GM23338 (cell line): ENCODE measurements around the gene POLE. TPM values are rescaled to one million over a fixed set of nuclear protein-coding genes. Genes with fewer than 3 reads are reported as not detected.
A peak's percentile ranks its signal among the peaks of the same experiment; 100 is the strongest.

Experiments used
- ATAC-seq: fragments of 200-7000 bp; cut with Tn5 transposase; 3 replicates; pipeline ENCODE4 v1.9.1; 2020
- DNase-seq: peaks from one replicate; pipeline ENCODE4 v3.0.0-alpha.2; 2015; ENCODE audit warnings: low spot score
- H2AFZ ChIP-seq: fragments of 200-600 bp; sonication (generic); 2 replicates; pipeline ENCODE4 v1.8.0; 2016; ENCODE audit warnings: antibody characterized with exemption, mild to moderate bottlenecking, moderate library complexity
- H3F3A ChIP-seq: fragments of 200-600 bp; sonication (generic); replicated peaks from 2 replicates; pipeline ENCODE4 v1.8.0; 2017; ENCODE audit warnings: antibody characterized with exemption, mixed run types, low read depth
- H3K27ac ChIP-seq: fragments of 200-600 bp; sonication (generic); 2 replicates; pipeline ENCODE4 v1.6.1; 2016; ENCODE audit warnings: low read depth
- H3K27me3 ChIP-seq: fragments of 200-600 bp; sonication (generic); 2 replicates; pipeline ENCODE4 v1.8.0; 2016; ENCODE audit warnings: mild to moderate bottlenecking, mixed run types, moderate library complexity; ENCODE audit not compliant: insufficient read depth
- H3K36me3 ChIP-seq: fragments of 200-600 bp; sonication (generic); 2 replicates; pipeline ENCODE4 v1.8.0; 2016; ENCODE audit warnings: mild to moderate bottlenecking; ENCODE audit not compliant: insufficient read depth
- H3K4me1 ChIP-seq: fragments of 200-600 bp; sonication (generic); 2 replicates; pipeline ENCODE4 v1.8.0; 2016; ENCODE audit warnings: mild to moderate bottlenecking, moderate library complexity; ENCODE audit not compliant: insufficient read depth
- H3K4me2 ChIP-seq: fragments of 200-600 bp; sonication (generic); 2 replicates; pipeline ENCODE4 v1.7.1; 2017; ENCODE audit warnings: mixed run types
- H3K4me3 ChIP-seq: fragments of 200-600 bp; sonication (generic); 2 replicates; pipeline ENCODE4 v1.6.1; 2016; ENCODE audit warnings: mixed run types
- H3K79me2 ChIP-seq: fragments of 200-600 bp; sonication (generic); replicated peaks from 2 replicates; pipeline ENCODE4 v1.8.0; 2017; ENCODE audit warnings: mild to moderate bottlenecking; ENCODE audit not compliant: insufficient read depth
- H3K9me2 ChIP-seq: fragments of 200-600 bp; sonication (generic); 2 replicates; pipeline ENCODE4 v1.8.0; 2017; ENCODE audit not compliant: insufficient read depth
- H4K20me1 ChIP-seq: fragments of 200-600 bp; sonication (generic); replicated peaks from 2 replicates; pipeline ENCODE4 v1.8.0; 2017; ENCODE audit warnings: mild to moderate bottlenecking; ENCODE audit not compliant: insufficient read depth
- H3K27ac Mint-ChIP-seq: 2 replicates; pipeline ENCODE4 v1.8.0; 2020; ENCODE audit warnings: inconsistent platforms, mild to moderate bottlenecking, moderate library complexity, mixed read lengths
- H3K27me3 Mint-ChIP-seq: 3 replicates; pipeline ENCODE4 v1.8.0; 2022; ENCODE audit warnings: low read depth, mild to moderate bottlenecking, moderate library complexity, mixed read lengths, inconsistent platforms; ENCODE audit not compliant: insufficient read depth, poor library complexity
- H3K36me3 Mint-ChIP-seq: 3 replicates; pipeline ENCODE4 v1.8.0; 2021; ENCODE audit warnings: low read depth, mild to moderate bottlenecking, inconsistent platforms, moderate library complexity, mixed read lengths
- H3K4me1 Mint-ChIP-seq: 3 replicates; pipeline ENCODE4 v1.8.0; 2020; ENCODE audit warnings: mild to moderate bottlenecking, inconsistent platforms, mixed read lengths
- H3K4me3 Mint-ChIP-seq: 3 replicates; pipeline ENCODE4 v1.8.0; 2021; ENCODE audit warnings: moderate library complexity, mild to moderate bottlenecking, inconsistent platforms, mixed read lengths
- H3K9me3 Mint-ChIP-seq: 3 replicates; pipeline ENCODE4 v1.8.0; 2020; ENCODE audit warnings: moderate library complexity, mild to moderate bottlenecking, inconsistent platforms, mixed read lengths
- EZH2phosphoT487 ChIP-seq: fragments of 200-600 bp; sonication (generic); IDR thresholded peaks from one replicate; pipeline ENCODE4 v1.8.1; 2018; ENCODE audit warnings: antibody characterized with exemption; ENCODE audit not compliant: unreplicated experiment
- POLR2AphosphoS5 ChIP-seq: IDR thresholded peaks from 2 replicates; pipeline ENCODE4 v1.6.1; 2016; ENCODE audit warnings: antibody characterized with exemption, low read depth
- ZNF331 ChIP-seq: fragments of 250-450 bp; sonication (Bioruptor Pico); IDR thresholded peaks from 2 replicates; pipeline ENCODE4 v1.5.0; 2020; ENCODE audit warnings: low read depth, mild to moderate bottlenecking, moderate library complexity
- polyA plus RNA-seq: library from polyadenylated mRNA; unstranded; fragments of >200 nt; fragmentation: Nextera tagmentation; extraction: Ambion mirVana; gene quantifications from 2 replicates; pipeline ENCODE4 v1.2.1, GENCODE V29; 2016
- total RNA-seq: library from RNA; depleted of rRNA; stranded (reverse); fragments of >200 nt; shearing (Covaris generic); gene quantifications from 2 replicates; pipeline ENCODE4 v1.2.3, GENCODE V29; 2014
- TF ChIP-seq, protein P1 (sequence below): IDR thresholded peaks from one replicate; pipeline ENCODE4 v1.6.1; 2018; ENCODE audit warnings: antibody characterized with exemption; ENCODE audit not compliant: unreplicated experiment
- TF ChIP-seq, protein P2 (sequence below): IDR thresholded peaks from 2 replicates; pipeline ENCODE4 v1.6.1; 2016; ENCODE audit warnings: antibody characterized with exemption
- TF ChIP-seq, protein P3 (sequence below): fragments of 250-450 bp; sonication (Bioruptor Pico); IDR thresholded peaks from 2 replicates; pipeline ENCODE4 v1.5.0; 2020; ENCODE audit warnings: mild to moderate bottlenecking, moderate library complexity

Gene POLE
- total and polyA plus RNA-seq, 2 experiments from 2014 or later, result 33.6 to 125 TPM

DNA sequence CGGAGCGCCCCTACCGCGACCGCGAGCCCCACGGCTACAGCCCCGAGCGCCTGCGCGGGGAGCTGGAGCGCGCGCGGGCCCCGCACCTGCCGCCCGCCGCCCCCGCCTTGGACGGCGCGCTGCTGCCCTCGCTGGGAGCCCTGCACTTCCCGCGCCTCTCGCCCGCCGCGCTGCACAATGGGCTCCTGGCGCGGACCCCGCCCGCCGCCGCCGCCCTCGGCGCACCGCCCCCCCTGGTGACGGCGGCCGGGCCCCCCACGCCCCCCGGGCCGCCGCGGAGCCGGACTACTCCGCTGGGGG lies 103.8 kb downstream of the POLE start:
- Mint-ChIP-seq H3K27me3 (peaks cover 58% of the 10 kb centered on the region), H3K4me3 (no peak overlapping the region; the same call in 2 of the 3 replicates), H3K9me3 (peaks cover 3% of the 10 kb centered on the region; the same call in 1 of the 3 replicates), H3K4me1 (peaks cover 7% of the 10 kb centered on the region), H3K36me3 (peaks cover 11% of the 10 kb centered on the region), H3K27ac (no peak overlapping the region)
- Histone ChIP-seq H3K27me3 (peaks cover 44% of the 10 kb centered on the region), H3F3A (peaks cover 17% of the 10 kb centered on the region), H3K27ac (no peak overlapping the region), H3K79me2 (no peaks in the 10 kb centered on the region), H3K36me3 (no peaks in the 10 kb centered on the region), H3K4me3 (peak overlapping the region; percentile 56), H4K20me1 (peaks cover 12% of the 10 kb centered on the region), H3K4me2 (peak overlapping the region; percentile 90), H2AFZ (no peak overlapping the region), H3K4me1 (peaks cover 7% of the 10 kb centered on the region), H3K9me2 (no peaks in the 10 kb centered on the region)
- TF ChIP-seq, protein P1, sequence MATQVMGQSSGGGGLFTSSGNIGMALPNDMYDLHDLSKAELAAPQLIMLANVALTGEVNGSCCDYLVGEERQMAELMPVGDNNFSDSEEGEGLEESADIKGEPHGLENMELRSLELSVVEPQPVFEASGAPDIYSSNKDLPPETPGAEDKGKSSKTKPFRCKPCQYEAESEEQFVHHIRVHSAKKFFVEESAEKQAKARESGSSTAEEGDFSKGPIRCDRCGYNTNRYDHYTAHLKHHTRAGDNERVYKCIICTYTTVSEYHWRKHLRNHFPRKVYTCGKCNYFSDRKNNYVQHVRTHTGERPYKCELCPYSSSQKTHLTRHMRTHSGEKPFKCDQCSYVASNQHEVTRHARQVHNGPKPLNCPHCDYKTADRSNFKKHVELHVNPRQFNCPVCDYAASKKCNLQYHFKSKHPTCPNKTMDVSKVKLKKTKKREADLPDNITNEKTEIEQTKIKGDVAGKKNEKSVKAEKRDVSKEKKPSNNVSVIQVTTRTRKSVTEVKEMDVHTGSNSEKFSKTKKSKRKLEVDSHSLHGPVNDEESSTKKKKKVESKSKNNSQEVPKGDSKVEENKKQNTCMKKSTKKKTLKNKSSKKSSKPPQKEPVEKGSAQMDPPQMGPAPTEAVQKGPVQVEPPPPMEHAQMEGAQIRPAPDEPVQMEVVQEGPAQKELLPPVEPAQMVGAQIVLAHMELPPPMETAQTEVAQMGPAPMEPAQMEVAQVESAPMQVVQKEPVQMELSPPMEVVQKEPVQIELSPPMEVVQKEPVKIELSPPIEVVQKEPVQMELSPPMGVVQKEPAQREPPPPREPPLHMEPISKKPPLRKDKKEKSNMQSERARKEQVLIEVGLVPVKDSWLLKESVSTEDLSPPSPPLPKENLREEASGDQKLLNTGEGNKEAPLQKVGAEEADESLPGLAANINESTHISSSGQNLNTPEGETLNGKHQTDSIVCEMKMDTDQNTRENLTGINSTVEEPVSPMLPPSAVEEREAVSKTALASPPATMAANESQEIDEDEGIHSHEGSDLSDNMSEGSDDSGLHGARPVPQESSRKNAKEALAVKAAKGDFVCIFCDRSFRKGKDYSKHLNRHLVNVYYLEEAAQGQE, result no peak
- peak; percentile 30; the same call in 1 of the 2 replicates for TF ChIP-seq POLR2AphosphoS5
- DNase-seq (peak; percentile 62), ATAC-seq (peak; percentile 2; the same call in 2 of the 3 replicates)

DNA sequence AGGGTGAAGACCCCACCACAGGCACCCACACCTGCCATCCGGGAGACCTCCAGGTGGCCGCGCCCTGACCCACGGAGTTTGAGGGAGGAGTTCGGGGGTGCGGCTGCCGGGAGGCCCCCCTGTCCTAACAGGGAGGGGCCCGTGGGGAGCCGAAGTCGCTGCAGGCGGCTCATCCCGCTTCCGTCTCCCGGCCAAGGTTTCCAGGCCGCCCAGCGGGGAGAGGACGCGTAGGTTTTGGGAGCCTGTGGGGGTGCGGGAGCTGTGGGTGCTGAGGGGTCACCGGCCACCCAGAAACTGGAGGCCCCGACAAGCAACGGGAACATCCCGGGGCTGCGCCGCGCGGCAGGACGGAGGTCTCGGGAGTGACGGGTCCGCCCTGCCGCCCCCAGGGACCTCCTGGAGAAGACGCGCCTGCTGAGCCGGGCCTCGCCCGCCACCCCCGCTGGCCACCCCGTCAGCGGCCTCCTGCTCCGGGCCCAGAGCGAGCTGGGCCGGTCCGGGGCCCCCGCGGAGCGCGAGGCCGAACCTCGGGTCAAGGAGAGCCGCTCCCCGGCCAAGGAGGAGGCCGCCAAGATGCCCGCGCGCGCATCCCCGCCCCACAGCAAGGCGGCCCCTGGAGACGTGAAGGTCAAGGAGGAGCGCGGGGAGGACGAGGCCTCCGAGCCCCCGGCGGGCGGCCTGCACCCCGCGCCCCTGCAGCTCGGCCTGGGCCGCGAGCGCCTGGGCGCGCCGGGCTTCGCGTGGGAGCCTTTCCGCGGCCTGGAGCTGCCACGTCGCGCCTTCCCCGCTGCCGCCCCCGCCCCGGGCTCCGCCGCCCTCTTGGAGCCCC lies 104.3 kb downstream of the POLE start:
- Histone ChIP-seq H4K20me1 (peaks cover 15% of the 10 kb centered on the region), H2AFZ (no peak overlapping the region), H3K27ac (no peak overlapping the region), H3F3A (peaks cover 17% of the 10 kb centered on the region), H3K79me2 (no peaks in the 10 kb centered on the region), H3K4me3 (peak overlapping the region; percentile 56), H3K36me3 (no peaks in the 10 kb centered on the region), H3K27me3 (peaks cover 39% of the 10 kb centered on the region), H3K9me2 (no peaks in the 10 kb centered on the region), H3K4me1 (peaks cover 7% of the 10 kb centered on the region), H3K4me2 (peak overlapping the region; percentile 90)
- Mint-ChIP-seq H3K27ac (no peak overlapping the region), H3K27me3 (peaks cover 58% of the 10 kb centered on the region), H3K36me3 (peaks cover 17% of the 10 kb centered on the region), H3K4me1 (peaks cover 7% of the 10 kb centered on the region), H3K9me3 (peaks cover 3% of the 10 kb centered on the region; the same call in 1 of the 3 replicates), H3K4me3 (peak overlapping the region; percentile 52; the same call in 2 of the 3 replicates)
- peak; percentile 43 for DNase-seq
- ATAC-seq, result peak; percentile 4
- TF ChIP-seq EZH2phosphoT487 (no peak), ZNF331 (CRISPR knock-in tag) (no peak)
- TF ChIP-seq, protein P2, sequence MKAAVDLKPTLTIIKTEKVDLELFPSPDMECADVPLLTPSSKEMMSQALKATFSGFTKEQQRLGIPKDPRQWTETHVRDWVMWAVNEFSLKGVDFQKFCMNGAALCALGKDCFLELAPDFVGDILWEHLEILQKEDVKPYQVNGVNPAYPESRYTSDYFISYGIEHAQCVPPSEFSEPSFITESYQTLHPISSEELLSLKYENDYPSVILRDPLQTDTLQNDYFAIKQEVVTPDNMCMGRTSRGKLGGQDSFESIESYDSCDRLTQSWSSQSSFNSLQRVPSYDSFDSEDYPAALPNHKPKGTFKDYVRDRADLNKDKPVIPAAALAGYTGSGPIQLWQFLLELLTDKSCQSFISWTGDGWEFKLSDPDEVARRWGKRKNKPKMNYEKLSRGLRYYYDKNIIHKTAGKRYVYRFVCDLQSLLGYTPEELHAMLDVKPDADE, result no peak
- TF ChIP-seq, protein P3, sequence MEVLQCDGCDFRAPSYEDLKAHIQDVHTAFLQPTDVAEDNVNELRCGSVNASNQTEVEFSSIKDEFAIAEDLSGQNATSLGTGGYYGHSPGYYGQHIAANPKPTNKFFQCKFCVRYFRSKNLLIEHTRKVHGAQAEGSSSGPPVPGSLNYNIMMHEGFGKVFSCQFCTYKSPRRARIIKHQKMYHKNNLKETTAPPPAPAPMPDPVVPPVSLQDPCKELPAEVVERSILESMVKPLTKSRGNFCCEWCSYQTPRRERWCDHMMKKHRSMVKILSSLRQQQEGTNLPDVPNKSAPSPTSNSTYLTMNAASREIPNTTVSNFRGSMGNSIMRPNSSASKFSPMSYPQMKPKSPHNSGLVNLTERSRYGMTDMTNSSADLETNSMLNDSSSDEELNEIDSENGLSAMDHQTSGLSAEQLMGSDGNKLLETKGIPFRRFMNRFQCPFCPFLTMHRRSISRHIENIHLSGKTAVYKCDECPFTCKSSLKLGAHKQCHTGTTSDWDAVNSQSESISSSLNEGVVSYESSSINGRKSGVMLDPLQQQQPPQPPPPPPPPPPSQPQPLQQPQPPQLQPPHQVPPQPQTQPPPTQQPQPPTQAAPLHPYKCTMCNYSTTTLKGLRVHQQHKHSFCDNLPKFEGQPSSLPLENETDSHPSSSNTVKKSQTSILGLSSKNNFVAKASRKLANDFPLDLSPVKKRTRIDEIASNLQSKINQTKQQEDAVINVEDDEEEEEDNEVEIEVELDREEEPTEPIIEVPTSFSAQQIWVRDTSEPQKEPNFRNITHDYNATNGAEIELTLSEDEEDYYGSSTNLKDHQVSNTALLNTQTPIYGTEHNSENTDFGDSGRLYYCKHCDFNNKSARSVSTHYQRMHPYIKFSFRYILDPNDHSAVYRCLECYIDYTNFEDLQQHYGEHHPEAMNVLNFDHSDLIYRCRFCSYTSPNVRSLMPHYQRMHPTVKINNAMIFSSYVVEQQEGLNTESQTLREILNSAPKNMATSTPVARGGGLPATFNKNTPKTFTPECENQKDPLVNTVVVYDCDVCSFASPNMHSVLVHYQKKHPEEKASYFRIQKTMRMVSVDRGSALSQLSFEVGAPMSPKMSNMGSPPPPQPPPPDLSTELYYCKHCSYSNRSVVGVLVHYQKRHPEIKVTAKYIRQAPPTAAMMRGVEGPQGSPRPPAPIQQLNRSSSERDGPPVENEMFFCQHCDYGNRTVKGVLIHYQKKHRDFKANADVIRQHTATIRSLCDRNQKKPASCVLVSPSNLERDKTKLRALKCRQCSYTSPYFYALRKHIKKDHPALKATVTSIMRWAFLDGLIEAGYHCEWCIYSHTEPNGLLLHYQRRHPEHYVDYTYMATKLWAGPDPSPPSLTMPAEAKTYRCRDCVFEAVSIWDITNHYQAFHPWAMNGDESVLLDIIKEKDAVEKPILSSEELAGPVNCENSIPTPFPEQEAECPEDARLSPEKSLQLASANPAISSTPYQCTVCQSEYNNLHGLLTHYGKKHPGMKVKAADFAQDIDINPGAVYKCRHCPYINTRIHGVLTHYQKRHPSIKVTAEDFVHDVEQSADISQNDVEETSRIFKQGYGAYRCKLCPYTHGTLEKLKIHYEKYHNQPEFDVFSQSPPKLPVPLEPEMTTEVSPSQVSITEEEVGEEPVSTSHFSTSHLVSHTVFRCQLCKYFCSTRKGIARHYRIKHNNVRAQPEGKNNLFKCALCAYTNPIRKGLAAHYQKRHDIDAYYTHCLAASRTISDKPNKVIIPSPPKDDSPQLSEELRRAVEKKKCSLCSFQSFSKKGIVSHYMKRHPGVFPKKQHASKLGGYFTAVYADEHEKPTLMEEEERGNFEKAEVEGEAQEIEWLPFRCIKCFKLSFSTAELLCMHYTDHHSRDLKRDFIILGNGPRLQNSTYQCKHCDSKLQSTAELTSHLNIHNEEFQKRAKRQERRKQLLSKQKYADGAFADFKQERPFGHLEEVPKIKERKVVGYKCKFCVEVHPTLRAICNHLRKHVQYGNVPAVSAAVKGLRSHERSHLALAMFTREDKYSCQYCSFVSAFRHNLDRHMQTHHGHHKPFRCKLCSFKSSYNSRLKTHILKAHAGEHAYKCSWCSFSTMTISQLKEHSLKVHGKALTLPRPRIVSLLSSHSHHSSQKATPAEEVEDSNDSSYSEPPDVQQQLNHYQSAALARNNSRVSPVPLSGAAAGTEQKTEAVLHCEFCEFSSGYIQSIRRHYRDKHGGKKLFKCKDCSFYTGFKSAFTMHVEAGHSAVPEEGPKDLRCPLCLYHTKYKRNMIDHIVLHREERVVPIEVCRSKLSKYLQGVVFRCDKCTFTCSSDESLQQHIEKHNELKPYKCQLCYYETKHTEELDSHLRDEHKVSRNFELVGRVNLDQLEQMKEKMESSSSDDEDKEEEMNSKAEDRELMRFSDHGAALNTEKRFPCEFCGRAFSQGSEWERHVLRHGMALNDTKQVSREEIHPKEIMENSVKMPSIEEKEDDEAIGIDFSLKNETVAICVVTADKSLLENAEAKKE (CRISPR knock-in tag), result no peak
